Central memory CD8-positive, alpha-beta T cell (primary cell): Measurements from ENCODE around the gene DKKL1.

Experiments used
- ATAC-seq: fragments of 150-1000 bp; cut with Tn5 transposase; replicated peaks from 2 replicates; pipeline ENCODE4 v1.10.0; 2022; ENCODE audit warnings: mild to moderate bottlenecking, moderate FRiP score, moderate number of reproducible peaks; ENCODE audit not compliant: poor library complexity, severe bottlenecking; ENCODE audit errors: extremely low read depth
- DNase-seq, 2 donors: peaks; one replicate each; pipeline ENCODE4 v3.0.0; 2021; ENCODE audit warnings: low spot score in 2 of 2
- H3K27ac Mint-ChIP-seq: one replicate; pipeline ENCODE4 v1.8.0; 2022; ENCODE audit warnings: low read depth, mild to moderate bottlenecking, moderate library complexity, mixed read lengths
- H3K27me3 Mint-ChIP-seq: one replicate; pipeline ENCODE4 v1.8.0; 2022; ENCODE audit warnings: mixed read lengths
- H3K36me3 Mint-ChIP-seq: one replicate; pipeline ENCODE4 v1.8.0; 2022; ENCODE audit warnings: mild to moderate bottlenecking, moderate library complexity, mixed read lengths; ENCODE audit not compliant: insufficient read depth
- H3K4me1 Mint-ChIP-seq: one replicate; pipeline ENCODE4 v1.8.0; 2022; ENCODE audit warnings: mixed read lengths
- H3K4me3 Mint-ChIP-seq: one replicate; pipeline ENCODE4 v1.8.0; 2022; ENCODE audit warnings: mild to moderate bottlenecking, moderate library complexity, mixed read lengths
- H3K9me3 Mint-ChIP-seq: one replicate; pipeline ENCODE4 v1.8.0; 2022; ENCODE audit warnings: mixed read lengths

The DKKL1 gene

DNA sequence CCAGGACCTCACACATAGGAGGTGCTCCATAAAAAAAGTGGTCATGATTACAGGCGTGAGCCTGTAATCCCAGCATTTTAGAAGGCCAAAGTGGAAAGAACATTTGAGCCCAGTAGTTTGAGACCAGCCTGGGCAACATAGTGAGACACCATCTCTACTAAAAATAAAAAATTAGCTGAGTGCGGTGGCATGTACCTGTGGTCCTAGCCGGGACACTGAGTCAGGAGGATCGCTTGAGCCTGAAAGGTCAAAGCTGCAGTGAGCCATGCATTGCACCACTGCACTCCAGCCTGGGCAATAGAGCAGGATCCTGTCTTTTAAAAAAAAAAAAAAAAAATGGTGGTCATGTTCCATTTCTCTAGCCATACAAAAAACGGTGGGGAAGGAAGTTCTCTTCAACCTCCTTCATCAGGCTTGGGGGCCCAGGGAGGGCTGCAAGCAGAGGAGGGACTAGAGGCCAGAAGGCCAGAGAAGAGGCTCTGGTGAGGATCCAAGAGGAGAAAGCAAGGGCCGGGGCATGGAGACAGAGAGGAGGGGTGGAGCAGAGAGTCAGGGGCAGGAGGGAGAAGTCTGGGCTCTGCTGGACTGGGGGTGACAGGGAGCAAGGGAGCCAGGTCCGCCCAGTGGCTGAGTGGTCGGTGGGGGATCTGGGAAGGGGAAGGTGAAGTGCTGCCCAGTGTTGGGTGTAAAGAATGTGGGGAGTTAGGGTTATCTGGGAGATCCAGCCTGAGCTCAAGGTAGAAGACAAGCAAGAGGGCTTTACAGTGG, 33.2 kb downstream of the DKKL1 start:
- Mint-ChIP-seq H3K27me3 (no peaks in the 10 kb centered on the region), H3K4me1 (peaks cover 5% of the 10 kb centered on the region), H3K36me3 (peaks cover 1% of the 10 kb centered on the region), H3K27ac (peak overlapping the region; percentile 69), H3K9me3 (no peaks in the 10 kb centered on the region), H3K4me3 (no peak overlapping the region)
- ATAC-seq, result no peak
- no peak for DNase-seq

DNA sequence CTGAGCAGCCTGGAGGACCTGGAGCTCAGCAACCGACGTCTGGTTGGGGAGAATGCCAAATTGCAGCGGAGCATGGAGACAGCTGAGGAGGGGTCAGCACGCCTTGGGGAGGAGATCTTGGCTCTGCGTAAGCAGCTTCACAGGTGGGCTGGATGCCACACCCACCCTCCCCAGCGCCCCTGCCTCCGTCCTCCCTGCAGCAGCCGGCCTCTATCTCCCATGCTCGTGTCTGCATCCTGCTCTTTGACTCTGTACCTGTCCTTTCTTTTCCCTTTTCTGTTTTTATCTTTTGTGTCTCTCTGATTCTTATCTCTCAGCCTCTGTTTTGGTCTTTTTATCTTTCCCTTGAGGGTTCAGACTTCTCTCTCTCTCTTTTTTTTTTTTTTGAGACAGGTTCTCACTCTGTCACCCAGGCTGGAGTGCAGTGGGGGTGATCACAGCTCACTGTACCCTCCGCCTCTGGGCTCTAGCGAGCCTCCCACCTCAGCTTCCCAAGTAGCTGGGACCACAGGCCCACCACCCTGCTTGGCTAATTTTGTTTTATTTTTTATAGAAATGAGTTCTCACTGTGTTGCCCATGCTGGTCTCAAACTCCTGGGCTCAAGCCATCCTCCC, 34.4 kb downstream of the DKKL1 start:
- no peak overlapping the region for H3K4me3 Mint-ChIP-seq
- peaks cover 1% of the 10 kb centered on the region for H3K36me3 Mint-ChIP-seq
- DNase-seq (no peak), ATAC-seq (no peak)
- no peaks in the 10 kb centered on the region for H3K27me3 Mint-ChIP-seq
- no peak overlapping the region for H3K27ac Mint-ChIP-seq
- no peaks in the 10 kb centered on the region for H3K9me3 Mint-ChIP-seq
- no peaks in the 10 kb centered on the region for H3K4me1 Mint-ChIP-seq

DNA sequence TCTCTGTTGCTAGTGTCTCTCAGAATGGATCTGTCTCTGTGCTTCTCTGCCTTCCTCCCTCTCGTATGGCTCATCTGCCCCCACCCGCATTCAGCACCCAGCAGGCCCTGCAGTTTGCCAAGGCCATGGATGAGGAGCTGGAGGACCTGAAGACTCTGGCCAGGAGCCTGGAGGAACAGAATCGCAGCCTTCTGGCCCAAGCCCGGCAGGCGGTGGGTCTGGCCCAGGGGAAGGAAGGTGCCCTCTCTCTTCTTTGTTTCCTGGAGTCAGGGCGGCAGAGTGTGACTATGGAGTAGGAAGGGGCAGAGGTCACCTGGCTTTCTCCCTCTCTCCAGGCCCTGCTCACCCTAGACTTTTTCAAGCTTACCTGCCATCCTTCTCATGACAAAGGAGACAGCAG, 35.3 kb downstream of the DKKL1 start:
- ATAC-seq, result no peak
- no peak for DNase-seq
- H3K27me3 Mint-ChIP-seq, result no peaks in the 10 kb centered on the region
- no peak overlapping the region for H3K4me3 Mint-ChIP-seq
- no peaks in the 10 kb centered on the region for H3K4me1 Mint-ChIP-seq
- H3K9me3 Mint-ChIP-seq, result no peaks in the 10 kb centered on the region
- no peak overlapping the region for H3K27ac Mint-ChIP-seq
- H3K36me3 Mint-ChIP-seq, result peaks cover 1% of the 10 kb centered on the region

DNA sequence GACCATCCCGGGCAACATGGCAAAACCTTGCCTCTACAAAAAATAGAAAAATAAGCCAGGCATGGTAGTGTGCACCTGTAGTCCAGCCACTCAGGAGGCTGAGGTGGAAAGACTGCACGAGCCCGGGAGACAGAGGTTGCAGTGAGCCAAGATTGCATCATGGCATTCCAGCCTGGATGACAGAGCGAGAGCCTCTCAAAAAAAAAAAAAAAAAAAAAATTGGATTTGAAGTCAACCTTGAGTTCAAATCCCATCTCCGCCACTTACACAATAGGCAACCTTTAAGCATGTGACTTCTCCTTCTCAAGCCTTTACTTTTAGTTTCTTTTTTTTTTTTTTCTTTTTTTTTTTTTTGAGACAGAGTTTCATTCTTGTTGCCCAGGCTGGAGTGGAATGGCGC, 36.4 kb downstream of the DKKL1 start:
- H3K9me3 Mint-ChIP-seq, result no peaks in the 10 kb centered on the region
- no peak overlapping the region for H3K4me3 Mint-ChIP-seq
- no peaks in the 10 kb centered on the region for H3K27me3 Mint-ChIP-seq
- DNase-seq (no peak), ATAC-seq (no peak)
- H3K27ac Mint-ChIP-seq, result no peak overlapping the region
- no peaks in the 10 kb centered on the region for H3K4me1 Mint-ChIP-seq
- H3K36me3 Mint-ChIP-seq, result peaks cover 1% of the 10 kb centered on the region

DNA sequence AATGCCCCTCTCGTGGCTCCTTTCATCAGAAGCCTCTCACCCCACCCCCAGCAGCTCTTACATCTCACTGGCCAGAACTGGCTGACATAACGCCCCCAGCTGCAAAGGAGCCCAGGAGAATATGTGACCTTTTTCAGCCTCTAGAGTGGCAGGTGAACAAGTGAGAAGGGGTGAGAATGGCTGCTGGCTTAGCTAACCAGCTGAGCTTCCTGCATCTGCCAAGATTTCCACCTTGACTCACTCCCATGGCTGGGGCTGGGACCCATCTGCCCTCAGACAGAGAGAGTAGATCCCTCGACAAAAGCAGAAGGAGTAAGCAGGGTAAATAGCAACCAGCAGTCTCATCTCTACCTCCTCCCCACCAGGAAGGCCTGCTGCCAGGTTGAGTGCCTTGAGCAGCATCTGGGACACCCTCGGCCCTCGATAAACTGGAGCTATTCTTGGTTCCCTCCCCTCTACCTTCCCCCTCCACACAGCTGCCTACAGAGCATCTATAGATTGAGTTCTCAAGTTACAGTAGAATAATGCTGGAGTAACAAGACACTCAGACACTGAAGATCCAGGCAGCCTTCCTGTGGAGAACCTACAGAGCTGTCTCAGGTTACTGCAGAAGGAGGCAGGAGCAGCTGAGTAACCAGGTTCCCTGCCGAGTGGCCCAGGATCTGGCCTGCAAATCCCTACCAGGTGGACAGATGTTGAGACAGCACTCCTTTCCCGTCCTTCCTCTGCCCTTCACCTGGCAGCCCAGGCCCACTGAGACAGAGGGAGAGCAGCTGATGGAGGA, 39.9 kb downstream of the DKKL1 start:
- Mint-ChIP-seq H3K36me3 (peaks cover 3% of the 10 kb centered on the region), H3K4me1 (peaks cover 12% of the 10 kb centered on the region), H3K4me3 (no peak overlapping the region), H3K9me3 (no peaks in the 10 kb centered on the region), H3K27me3 (no peaks in the 10 kb centered on the region), H3K27ac (no peak overlapping the region)
- ATAC-seq, result no peak
- DNase-seq, result no peak

DNA sequence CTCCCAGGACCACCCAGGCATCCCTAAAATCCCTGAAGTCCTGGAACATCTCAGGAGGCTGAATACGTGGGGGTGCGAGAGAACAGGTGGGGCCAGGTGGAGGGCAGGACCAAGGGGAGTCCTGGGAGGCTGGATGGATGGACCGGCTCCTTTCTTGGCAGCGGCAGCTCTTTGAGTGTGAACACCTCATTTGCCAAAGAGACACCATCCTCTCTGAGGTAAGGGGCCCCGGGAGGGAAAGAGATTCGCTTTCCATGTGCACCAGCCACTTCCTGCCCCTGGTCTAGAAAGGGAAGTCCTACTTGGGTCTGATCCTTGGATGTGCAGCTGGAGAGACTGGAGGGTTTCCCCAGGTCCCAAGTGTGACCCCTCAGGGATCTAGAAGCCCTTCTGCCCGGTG, 43.4 kb downstream of the DKKL1 start:
- H3K9me3 Mint-ChIP-seq, result no peaks in the 10 kb centered on the region

DNA sequence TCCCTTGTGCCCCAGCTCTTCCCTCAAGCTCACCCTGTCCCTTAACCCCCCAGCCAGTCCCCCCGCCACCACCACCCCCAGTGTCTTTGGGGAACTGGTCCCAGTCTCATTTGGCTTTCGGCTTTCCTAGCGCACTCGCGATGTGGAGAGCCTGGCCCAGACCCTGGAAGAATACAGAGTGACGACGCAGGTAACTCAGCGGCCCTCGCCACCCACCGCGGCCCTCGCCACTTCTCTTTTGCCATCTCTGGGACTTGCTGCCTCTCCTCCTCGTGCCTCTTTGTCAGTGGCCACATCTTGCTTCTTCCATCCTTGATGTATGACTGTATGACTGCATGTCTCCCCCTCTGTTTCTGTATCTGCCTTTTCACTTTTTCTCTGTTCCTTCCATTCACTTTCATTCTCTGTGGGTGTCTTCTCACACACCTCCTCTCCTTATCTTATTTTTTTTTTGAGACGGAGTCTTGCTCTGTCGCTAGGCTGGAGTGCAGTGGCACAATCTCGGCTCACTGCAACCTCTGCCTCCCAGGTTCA, 43.9 kb downstream of the DKKL1 start:
- ATAC-seq (no peak), DNase-seq (no peak)
- Mint-ChIP-seq H3K9me3 (no peaks in the 10 kb centered on the region), H3K27me3 (no peaks in the 10 kb centered on the region), H3K27ac (no peak overlapping the region), H3K4me1 (peaks cover 36% of the 10 kb centered on the region), H3K36me3 (peaks cover 2% of the 10 kb centered on the region), H3K4me3 (no peak overlapping the region)

More for the DNA sequence above, 43.4 kb downstream of the DKKL1 start:
- no peak overlapping the region for H3K4me3 Mint-ChIP-seq
- H3K4me1 Mint-ChIP-seq, result peaks cover 36% of the 10 kb centered on the region
- no peak overlapping the region for H3K27ac Mint-ChIP-seq
- H3K27me3 Mint-ChIP-seq, result no peaks in the 10 kb centered on the region
- ATAC-seq (no peak), DNase-seq (no peak)
- peaks cover 2% of the 10 kb centered on the region for H3K36me3 Mint-ChIP-seq

DNA sequence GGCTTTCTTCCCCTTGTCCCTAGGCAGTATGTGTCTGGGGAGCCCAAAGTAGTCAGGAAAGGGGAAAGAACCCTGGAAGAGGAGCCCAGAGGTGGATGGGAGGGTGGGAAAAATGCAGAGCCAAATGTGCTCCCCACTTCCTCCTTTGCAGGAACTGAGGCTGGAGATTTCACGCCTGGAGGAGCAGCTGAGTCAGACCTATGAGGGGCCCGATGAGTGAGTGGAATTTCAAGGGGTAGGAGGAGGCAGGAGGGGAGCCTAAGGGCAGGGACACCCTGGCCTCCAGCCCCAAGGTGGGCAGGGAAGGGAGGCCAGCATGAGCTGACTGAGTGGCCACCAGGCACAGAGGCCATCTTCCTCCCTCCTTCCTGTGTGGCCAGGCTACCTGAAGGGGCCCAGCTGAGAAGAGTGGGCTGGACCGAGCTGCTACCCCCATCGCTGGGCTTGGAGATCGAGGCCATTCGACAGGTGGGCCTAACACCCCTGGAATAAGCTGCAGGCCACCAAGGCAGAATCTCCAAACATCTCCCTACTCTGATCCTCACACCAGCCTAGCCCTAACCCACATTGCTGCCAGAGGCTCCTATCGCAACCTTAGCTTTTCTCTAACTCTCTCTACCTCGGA, 45.3 kb downstream of the DKKL1 start:
- no peak for DNase-seq
- peaks cover 36% of the 10 kb centered on the region for H3K4me1 Mint-ChIP-seq

DNA sequence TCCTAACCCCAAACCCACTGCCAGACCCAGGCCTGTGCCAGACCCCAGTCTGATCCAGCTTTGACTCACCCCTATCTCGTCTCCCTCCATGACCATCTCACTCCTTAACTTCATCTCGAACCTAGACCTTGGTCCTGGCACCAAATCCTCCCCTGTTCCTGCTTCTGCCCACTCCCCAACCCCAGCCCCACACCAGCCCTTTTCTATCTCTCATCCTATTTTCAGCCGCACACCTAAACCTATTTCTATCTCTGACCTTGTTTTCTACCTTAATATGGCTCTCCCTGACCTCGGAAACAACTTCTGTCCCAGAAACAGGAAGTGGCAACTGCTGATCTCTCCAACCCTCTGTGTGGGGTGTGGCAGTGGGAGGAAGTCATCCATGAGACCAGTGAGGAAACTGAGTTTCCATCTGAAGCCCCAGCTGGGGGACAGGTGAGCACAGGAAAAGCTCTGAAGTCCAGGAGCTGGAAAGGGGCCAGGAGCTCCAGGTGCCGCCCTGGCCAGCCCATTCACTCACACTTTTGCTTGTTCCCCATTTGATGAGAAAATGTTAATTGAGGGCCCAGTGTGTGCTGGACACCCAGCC, 45.9 kb downstream of the DKKL1 start:
- no peaks in the 10 kb centered on the region for H3K9me3 Mint-ChIP-seq
- peak overlapping the region; percentile 35 for H3K4me3 Mint-ChIP-seq
- no peak for DNase-seq
- peaks cover 36% of the 10 kb centered on the region for H3K4me1 Mint-ChIP-seq
- H3K27ac Mint-ChIP-seq, result peak overlapping the region; percentile 52
- H3K36me3 Mint-ChIP-seq, result peaks cover 2% of the 10 kb centered on the region
- H3K27me3 Mint-ChIP-seq, result no peaks in the 10 kb centered on the region
- ATAC-seq, result peak; percentile 52

More for the DNA sequence above, 45.3 kb downstream of the DKKL1 start:
- no peaks in the 10 kb centered on the region for H3K9me3 Mint-ChIP-seq
- peaks cover 2% of the 10 kb centered on the region for H3K36me3 Mint-ChIP-seq
- H3K27ac Mint-ChIP-seq, result peak overlapping the region; percentile 52
- peak overlapping the region; percentile 35 for H3K4me3 Mint-ChIP-seq
- H3K27me3 Mint-ChIP-seq, result no peaks in the 10 kb centered on the region
- ATAC-seq, result no peak

DNA sequence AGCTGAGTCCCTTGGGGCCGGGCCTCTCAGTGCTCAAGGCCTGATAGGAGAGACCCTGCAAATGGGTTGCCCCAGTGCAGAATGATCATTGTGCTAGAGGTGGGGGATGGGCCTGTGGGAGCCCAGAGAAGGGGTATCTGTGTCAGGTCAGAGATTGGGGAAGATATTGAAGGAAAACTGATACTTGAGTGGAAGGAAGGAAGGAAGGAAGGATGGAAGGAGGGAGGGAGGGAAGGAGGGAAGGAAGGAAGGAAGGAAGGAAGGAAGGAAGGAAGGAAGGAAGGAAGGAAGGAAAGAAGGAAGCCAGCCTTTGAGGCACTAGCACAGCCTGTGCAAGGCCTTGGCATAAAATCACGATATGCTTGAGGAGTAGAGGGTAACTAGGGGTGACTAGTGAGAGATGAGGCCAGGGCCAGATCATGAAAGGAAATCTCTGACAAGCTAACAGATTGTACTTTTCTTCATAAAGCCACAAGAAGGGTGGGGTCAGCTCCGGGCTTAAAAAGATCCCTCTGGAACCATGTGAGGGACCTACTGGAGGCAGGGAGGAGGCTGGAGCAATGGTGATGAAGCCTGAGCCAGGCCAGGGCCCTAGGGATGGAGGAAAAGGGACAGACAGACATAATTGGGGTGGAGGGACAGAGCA, 48.1 kb downstream of the DKKL1 start:
- Mint-ChIP-seq H3K9me3 (no peaks in the 10 kb centered on the region), H3K36me3 (peaks cover 2% of the 10 kb centered on the region), H3K4me1 (peaks cover 36% of the 10 kb centered on the region), H3K27ac (peak overlapping the region; percentile 68), H3K27me3 (peaks cover 16% of the 10 kb centered on the region), H3K4me3 (no peak overlapping the region)
- ATAC-seq (no peak), DNase-seq (no peak)

DNA sequence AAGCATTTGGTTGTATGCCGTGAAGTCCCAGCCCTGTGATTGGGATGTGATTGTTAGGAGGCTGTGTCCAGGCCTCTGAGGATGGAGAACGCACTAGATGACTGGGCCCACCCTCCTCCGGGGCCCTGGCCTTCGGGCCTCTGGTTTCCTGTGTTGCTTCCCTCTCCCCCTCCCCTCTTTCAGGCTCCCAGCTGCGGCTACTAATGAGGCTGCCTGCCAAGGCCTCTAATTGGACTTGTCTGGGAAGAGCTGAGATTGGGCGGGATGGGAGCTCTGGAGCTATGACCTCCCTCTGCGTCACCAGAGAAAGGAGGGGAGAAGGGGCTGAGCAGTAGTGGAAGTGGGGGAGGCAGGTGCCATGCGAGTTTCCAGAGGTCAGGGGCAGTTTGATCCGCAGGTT, 49.7 kb downstream of the DKKL1 start:
- DNase-seq, result no peak
- Mint-ChIP-seq H3K36me3 (no peaks in the 10 kb centered on the region), H3K4me1 (peaks cover 26% of the 10 kb centered on the region), H3K27me3 (peaks cover 31% of the 10 kb centered on the region), H3K9me3 (no peaks in the 10 kb centered on the region), H3K27ac (no peak overlapping the region), H3K4me3 (no peak overlapping the region)
- no peak for ATAC-seq

DNA sequence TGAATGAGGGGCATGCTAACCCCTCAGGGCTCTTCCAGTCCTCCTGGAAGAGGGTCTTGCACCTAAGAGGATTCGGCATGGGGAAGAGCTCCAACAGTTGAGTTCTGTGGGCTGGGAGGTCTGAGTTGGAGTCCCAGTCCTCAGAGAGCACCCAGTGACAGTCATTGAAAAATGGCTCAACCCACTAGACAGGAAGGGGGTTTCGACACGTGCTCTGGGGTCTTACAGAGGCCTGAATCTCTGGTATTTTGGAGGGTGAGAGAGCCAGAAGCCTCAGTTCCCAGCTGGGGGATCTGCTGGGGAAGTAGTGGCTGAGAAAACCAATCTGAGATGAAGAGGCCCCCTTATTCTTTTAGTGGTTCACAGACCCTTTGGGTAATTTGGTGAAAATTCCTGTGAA, 50.6 kb downstream of the DKKL1 start:
- ATAC-seq (no peak), DNase-seq (no peak)
- H3K36me3 Mint-ChIP-seq, result no peaks in the 10 kb centered on the region
- no peak overlapping the region for H3K27ac Mint-ChIP-seq
- peaks cover 40% of the 10 kb centered on the region for H3K27me3 Mint-ChIP-seq
- H3K4me1 Mint-ChIP-seq, result peaks cover 17% of the 10 kb centered on the region
- no peak overlapping the region for H3K4me3 Mint-ChIP-seq
- no peaks in the 10 kb centered on the region for H3K9me3 Mint-ChIP-seq
